ENCODE data around the gene SLF2.

Gene SLF2

DNA sequence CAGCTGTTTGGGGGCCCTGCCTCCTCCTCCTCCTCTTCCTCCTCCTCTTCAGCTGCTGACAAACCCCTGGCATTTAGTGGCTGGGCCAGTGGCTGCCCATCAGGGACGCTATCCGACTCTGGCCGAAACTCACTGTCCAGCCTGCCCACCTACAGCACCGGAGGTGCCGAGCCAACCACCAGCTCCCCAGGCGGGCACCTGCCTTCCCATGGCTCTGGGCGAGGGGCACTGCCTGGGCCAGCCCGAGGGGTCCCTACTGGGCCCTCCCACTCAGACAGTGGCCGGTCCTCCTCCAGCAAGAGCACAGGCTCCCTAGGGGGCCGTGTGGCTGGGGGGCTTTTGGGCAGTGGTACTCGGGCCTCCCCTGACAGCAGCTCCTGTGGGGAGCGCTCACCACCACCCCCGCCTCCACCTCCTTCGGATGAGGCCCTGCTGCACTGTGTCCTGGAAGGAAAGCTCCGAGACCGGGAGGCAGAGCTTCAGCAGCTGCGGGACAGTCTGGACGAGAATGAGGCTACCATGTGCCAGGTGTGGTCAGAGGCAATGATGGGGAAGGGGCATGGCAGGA is 91.0 kb downstream of the SLF2 start:
- DNase-seq: no peak

DNA sequence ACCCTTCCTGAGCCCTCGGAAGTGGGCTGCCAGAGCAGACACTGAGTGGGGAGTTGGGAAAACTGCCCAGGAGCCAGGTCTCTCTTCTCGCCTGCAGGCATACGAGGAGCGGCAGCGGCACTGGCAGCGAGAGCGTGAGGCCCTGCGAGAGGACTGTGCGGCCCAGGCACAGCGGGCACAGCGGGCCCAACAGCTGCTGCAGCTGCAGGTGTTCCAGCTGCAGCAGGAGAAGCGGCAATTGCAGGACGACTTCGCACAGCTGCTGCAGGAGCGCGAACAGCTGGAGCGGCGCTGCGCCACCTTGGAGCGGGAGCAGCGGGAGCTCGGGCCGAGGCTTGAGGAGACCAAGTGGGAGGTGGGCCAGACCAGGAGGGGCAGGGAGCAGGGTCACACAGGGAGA is 92.6 kb downstream of the SLF2 start:
- no peak for DNase-seq

DNA sequence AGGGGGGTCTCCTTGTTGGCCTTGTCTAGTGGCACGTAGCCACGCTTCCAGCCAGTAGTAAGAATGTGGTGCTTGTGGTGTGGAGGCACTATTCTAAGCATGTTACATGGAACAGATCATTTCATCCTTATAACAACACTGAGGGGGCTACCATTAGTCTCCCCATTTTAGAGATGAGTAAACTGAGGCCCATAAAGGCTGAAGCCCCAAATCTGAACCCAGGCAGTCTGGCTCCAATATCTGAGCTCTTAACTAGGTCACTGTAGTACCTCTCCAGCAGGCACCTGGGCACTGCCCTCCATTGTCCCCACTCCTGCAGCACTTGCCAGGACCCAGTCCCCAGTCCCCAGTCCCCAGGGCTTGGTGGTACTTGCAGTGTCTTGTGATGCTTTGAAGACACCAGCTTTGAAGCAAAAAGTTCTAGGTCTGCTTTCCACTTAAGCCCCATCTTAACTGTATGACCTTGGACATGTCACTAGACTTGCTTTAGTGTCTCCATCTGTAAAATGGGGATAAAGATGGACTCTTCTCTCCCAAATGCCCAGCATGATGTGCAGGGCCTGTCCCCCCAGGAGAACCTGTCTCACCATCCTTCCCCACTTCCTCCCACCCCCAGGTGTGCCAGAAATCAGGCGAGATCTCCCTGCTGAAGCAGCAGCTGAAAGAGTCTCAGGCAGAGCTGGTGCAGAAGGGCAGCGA is 93.3 kb downstream of the SLF2 start:
- no peak for DNase-seq

DNA sequence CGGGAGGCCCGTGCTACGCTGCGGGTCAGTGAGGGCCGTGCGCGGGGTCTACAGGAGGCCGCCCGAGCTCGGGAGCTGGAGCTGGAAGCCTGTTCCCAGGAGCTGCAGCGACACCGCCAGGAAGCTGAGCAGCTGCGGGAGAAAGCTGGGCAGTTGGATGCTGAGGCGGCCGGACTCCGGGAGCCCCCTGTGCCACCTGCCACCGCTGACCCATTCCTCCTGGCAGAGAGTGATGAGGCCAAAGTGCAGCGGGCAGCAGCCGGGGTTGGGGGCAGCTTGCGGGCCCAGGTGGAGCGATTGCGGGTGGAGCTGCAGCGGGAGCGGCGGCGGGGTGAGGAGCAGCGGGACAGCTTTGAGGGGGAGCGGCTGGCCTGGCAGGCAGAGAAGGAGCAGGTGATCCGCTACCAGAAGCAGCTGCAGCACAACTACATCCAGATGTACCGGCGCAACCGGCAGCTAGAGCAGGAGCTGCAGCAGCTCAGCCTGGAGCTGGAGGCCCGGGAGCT is 93.9 kb downstream of the SLF2 start:
- no peak for DNase-seq

DNA sequence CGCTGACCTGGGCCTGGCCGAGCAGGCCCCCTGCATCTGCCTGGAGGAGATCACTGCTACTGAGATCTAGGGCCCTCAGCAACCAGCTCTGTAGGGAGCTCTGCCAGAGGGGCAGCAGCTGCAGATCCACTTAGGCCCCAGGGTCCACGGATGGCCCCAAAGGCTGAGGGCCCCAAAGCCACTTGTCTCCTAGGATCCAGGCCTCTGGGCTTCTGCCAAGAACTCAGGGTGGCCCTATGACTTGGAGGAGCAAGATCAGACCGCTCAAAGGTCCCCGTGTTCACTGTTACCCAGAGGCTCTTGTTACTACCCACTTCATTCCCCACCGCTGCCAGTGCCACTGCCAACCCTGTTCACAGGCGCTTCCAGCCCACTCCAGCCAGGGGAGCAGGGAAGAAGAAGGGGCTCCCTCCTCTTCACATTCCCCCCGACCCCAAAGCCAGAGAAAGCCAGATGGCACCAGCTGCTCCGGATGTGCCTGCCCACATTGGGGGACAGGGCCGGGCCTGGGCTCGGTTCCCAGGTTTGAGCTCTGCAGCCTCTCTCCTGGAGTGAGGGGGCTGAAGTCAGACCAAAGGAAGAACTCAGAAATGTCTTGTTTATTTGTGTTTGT is 94.4 kb downstream of the SLF2 start:
- DNase-seq: no peak

DNA sequence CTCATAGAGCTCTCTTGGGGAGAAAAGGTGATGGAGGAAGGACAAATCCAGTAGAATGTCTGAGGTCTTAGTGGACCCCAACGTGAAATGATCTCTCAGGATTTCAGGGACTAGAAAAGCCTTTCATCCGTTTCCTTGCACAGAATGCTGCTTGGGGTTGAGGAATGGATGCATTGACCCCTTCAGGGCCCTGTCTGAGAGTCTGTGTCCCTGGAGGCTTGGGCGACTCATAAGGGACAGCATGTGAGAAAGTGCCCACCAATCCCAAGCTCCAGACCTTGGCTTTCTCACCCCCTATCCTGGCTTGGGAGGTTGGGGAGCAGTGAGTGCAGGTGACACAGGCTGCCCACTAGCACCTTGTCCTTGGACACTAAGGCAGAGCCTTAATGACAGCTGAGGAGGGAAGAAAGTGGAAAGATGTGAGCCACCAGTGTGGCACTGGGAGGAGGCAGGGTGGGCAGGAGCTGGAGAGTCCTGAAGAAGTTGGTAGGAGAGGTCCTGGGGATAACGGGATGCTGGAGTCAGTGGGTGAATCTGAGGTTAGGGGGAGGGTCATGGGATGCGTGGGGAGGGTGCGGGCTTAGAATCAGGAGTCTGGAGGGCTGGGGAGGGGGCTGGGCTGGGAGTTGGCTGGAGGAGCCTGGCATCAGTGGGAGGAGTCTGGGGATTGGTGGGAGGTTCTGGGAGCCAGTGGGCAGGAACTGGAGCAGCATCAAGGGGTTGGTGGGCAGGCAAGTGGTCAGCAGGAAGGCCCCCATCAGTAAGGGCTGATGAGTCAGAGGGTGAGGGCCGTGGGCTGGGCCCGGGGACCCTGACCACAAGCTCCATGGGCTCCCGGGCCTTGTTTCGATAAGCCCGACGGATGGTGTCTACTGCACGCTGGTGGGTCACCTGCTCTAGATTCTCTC is 95.4 kb downstream of the SLF2 start:
- no peak for DNase-seq

DNA sequence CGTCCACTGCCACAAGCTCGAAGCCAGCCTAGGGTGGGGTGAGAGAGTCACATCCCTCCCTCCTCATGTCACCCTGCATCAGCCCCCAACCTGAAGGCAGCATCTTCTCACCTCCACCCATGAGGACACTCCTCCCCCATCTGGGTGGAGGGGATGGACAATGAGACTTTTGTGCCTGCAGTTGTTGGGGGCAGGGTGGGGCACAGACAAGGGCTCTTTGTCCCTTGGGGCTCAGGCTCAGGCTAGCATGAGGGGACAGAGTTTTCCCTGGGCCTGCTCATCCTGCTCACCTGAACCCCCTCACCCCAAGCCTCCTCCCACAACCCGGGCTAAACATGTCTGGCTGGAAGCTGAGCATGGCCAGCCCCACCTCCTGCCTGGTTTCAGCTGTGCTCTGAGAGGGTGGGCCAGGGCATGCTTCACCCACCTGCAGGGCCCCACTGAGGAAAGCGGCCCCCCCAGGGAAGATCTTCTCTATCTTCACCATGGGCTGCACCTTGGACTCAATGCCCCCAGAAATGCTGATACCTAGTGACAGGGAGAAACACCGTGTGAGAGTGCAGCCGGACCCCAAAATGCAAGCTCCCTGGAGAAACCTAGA is 96.2 kb downstream of the SLF2 start:
- no peak for DNase-seq

DNA sequence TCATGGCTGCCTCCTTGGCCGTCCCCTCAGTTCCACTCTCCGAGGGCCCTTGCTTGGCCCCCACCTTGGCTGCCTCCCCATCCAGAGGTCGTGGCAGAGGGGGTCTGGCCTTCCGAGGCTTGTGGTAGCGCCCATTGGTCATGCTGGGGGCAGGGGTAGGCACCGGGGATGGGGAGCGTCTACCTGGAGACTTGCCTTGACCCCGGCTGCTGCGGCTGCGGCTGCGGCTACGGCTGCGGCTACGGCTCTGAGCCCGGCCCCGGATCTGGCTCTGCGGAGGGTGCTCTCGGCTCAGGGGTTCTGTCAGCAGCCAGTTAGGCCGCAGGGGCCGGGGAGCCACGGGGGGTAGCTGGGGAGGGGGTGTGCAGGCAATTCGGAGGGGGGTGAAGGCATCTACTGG is 97.6 kb downstream of the SLF2 start:
- no peak for DNase-seq

DNA sequence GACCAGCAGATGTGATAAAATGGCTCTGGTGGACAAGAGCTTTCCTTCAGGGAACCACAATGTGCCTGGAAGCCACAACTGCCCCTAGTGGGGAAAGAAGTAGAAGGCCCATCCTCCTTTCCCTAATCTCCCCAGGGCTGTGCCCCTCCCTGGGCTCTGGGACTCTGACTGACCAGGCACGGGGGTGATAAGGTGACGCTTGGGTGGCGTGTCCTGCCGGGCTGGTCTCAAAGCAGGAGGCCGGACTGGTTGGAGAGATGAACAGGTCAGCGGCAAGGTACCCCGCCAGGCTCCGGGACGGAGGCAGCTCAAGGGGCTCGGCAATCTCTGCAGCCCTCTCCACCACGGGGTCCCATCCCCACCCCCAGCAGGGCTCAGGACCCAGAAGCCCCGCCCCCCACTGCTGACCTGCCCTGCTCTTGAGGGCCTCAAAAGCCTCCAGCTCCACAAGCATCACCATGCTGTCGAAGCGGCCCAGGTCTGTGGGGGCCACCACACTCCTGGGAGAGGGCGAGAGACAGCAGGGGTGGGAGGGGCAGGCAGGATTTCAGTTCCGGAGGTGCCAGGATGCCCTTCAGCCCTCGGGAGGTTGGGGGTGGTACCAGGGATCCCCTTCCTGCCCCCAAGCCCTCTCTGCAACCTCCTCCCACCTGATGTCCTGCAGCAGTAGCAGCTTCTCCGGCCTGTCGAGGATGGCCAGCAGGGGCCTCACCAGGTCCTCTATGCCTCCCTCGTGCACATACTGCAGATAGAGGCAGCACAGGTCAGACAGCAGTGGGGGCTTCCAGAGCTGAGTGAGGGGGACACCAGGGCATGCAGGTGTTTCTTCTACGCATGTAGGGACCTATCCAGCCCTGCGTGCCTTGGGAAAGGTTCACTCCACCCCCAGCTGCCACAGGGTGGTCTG is 99.0 kb downstream of the SLF2 start:
- no peak for DNase-seq

DNA sequence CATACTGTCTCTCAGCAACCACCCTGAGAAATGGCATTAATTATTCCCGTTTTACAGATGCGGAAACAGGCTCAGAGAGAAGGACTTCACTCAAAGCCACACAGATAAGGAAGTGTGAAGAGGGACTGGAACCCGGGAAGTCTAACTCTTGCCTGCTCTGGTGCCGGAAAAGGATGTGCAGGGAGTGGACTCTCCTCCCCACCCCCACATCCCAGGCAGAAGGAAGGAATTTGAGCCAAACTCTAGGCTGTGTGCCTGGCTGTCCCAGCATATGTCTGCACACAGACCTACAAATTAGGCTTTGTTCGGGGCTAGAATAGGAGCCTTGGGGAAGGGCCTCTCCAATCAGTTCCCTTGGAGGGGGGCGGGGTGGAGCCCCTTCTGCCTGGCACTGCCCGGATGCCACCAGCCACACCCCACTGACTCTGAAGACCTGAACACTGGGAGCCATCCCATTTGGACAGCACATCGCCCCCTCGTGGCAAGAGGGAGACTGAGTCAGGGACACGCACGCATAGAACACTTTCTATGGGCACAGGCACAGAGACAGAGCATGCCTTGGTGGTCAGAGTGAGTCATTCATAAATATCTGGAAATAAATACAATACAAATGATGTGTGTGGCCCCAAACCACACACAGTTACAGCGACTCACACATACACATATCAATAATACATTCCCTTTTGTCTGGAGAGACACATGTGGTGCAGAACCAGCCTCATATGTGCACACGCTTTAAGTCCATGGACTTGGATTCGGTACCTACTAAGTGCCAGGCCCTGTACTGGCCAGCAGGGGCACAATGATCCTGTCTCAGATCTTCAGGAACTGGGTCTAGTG is 100.0 kb downstream of the SLF2 start:
- DNase-seq: peak; percentile 84

DNA sequence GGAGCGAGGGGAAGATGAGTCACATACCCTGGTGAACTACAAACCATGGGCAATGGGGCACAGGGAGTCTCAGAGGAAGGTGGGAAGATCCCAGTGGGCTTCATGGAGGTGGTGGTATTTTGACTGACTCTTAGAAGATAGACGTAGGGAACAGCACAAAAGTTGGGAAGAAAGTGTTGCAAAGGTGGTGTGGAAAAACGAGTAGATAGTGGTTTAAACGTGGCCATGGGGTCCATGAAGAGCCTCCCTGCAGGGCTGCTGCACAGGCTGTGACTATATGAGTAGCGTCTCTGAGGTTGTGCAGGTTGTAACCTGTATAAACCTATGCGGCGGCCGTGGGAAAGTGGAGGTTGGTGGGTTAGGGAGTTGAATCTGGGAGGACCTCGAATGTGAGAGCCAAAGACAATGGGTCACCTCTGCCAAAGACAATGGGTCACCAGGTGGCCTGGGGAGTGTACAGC is 100.6 kb downstream of the SLF2 start:
- no peak for DNase-seq

DNA sequence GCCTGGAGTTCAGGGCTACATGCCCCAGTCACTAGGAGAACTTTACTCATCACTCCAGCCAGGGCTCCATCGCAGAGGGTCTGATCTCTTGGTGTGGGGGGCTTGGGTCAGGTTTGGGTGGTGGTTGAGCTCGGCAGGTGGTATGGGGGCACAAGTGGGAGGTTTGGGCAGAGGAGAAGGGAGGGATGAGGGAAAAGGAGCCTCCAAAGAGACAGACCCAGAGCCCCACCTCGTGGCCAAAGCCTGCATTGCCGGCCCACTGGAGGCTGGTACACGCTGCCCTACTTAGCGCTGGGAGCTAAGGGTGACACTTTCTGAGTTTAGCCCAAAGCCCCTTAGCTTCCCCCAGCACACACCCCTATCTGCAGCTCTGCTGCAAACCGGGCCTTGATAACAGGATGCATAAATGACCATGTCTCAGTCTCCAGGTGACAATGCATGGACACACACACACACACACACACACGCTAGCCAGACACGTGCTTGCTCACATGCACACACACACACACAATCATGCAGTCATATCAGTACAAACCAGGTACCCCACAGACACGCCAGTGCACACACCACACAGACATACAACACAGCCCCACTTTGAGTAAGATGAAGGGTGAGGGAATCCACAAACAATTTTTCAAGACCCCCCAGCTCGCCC is 101.6 kb downstream of the SLF2 start:
- peak; percentile 83 for DNase-seq

All from CD4-positive, alpha-beta T cell treated with Interleukin-6 for 4 hours (primary cell).